Adipose tissue (tissue), 3 donors: ENCODE measurements around the gene AMER3. TPM values are rescaled to one million over a fixed set of nuclear protein-coding genes. Genes with fewer than 3 reads are reported as not detected.

Experiments used
- H3K27ac ChIP-seq: one replicate; pipeline ENCODE4 v1.5.1; 2013; ENCODE audit warnings: low read depth, low read length
- WGBS, 3 donors: extraction: QIAGEN DNeasy Blood & Tissue Kit; methylation state at CpG; one replicate each; pipeline ENCODE4 v1.1.7; 2013; 5-methylcytosine and 5-hydroxymethylcytosine counted together
- polyA plus RNA-seq, 3 donors: library from polyadenylated mRNA; stranded (reverse); fragments of 200-250 nt; gene quantifications; one replicate each; pipeline ENCODE4 v1.2.3, GENCODE V29; 2013
- donor health status: healthy with polysubstance abuse.
- donor health status: Bipolar disorder and iron deficiency.
- donor health status: healthy.

The AMER3 gene
- polyA plus RNA-seq, 3 donors = 0.03 to 0.28 (median 0.11) TPM

DNA sequence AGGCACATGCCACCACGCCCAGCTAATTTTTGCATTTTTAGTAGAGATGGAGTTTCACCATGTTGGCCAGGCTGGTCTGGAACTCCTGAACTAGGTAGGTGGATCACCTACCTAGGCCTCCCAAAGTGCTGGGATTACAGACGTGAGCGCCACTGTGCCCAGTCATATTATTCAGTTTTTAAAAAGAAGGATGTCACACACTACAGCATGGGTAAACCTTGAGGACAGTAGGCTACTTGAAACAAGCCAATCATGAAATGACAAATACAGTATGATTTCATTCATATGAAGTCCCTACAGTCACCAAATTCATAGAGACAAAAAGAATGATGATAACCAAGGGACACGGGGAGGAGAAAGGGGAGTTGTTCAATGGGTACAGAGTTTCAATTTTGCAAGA lies 50.3 kb downstream of the AMER3 start:
- H3K27ac ChIP-seq = no peak overlapping the region
- 67 to 79% (median 68%) methylated on average over 4 of the region's 4 CpGs for WGBS, 3 donors

DNA sequence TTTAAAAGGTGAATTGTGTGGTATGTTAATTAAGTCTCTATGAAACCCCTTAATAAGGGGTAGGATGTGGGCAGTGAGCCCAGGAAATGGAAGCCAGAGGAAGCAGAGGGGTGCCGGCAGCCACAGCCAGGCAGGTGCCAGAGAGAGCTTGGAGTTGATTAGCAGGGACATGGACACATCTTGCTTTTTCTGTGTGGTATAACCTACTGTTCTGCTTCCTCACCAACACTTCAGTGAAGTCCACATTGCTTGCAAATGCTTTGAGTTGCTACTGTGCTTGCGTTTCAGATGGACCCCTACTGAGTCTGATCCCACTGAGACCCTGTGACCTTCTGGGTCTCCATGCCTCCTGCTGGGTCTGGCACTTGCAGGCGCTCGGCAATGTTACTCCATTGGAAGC lies 51.0 kb downstream of the AMER3 start:
- no peak overlapping the region for H3K27ac ChIP-seq
- 59 to 69% (median 64%) methylated on average over 4 of the region's 4 CpGs for WGBS, 3 donors

GRCh38 chr2:130807659-130808385 lies 52.5 kb downstream of the AMER3 start:
- WGBS, 3 donors = 66 to 81% (median 66%) methylated on average over 14 of the region's 14 CpGs
- no peak overlapping the region for H3K27ac ChIP-seq

DNA sequence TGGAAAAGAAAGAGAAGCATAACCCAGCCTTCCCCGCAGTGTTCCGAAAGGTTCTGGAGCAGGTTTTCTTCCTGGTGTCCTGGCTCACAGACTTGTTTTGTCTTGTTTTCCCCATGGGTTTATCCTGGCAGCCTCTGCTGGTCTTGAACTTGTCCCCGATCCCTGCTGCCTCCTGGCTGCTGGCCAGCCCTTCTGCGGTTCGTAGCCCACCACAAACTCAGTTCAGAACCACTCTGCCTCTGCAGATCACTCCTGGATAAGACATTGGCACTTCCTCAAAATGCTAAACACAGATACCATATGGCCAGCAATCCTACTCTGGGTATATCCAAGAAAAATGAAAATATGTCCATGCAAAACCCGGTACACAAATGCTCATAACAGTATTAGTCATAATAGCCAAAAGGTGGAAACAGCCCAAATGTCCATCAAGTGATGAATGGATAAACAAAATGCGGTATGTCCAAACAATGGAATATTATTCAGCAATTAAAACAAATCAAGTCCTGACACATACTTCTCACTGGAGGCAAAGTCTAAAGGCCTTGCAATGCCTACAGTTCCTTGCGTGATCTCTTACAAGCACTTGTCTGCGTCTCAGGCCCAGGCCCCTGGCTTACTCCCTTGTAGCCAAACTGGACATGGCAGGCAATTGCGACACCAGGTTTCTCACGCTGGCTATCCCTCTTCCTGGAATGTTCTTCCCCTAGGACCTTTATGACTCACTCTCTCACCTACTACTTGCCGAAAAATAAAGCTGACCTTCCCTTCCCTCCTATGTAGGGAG lies 53.3 kb downstream of the AMER3 start:
- WGBS, 3 donors = 72 to 82% (median 79%) methylated on average over 12 of the region's 12 CpGs
- no peak overlapping the region for H3K27ac ChIP-seq

- no peak overlapping the region for H3K27ac ChIP-seq
- 46 to 65% (median 49%) methylated on average over 7 of the region's 7 CpGs for WGBS, 3 donors
These were observed 55.1 kb downstream of the AMER3 start for GRCh38 chr2:130810490-130810889.

DNA sequence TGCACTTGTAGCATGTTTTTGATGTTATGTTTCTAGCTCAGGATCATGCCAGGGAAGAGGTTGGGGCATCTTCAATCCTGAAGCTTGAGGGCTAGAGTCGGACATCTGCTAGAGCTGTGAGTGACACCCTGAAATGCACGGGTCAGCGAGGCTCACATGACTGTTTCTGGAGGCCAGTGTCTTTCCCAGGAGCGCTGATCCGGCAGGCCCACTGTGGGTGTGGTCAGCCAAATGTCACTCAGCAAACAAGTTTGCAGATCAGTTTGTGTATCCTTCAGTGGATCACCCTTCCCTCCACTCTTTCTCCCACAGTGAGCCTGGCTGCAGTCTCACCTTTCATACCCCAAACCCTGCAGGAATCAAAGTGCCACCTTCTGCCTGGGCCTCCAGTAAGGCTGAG lies 58.4 kb downstream of the AMER3 start:
- H3K27ac ChIP-seq = no peak overlapping the region
- 53 to 64% (median 64%) methylated on average over 5 of the region's 5 CpGs for WGBS, 3 donors

- 85 to 87% (median 87%) methylated on average over 15 of the region's 15 CpGs for WGBS, 3 donors
These were observed 59.8 kb downstream of the AMER3 start for GRCh38 chr2:130814931-130815680.

More at GRCh38 chr2:130814931-130815680, 59.8 kb downstream of the AMER3 start:
- no peak overlapping the region for H3K27ac ChIP-seq

Other genes starting within 250 kb of the AMER3 start
- gene POTEI, start 246.2 kb upstream of the AMER3 start, polyA plus RNA-seq = under 1 TPM in 1 of 3 donors, not detected in 2; under 0.01 TPM
- under 1 TPM in 1 of 3 donors, not detected in 2; 0.23 TPM for gene CFC1B, start 234.3 kb upstream of the AMER3 start, polyA plus RNA-seq
- 10 to 100 TPM in 1 of 3 donors, under 1 TPM in 2; 0.56 to 18.0 (median 0.80) TPM for gene CFC1, start 156.0 kb upstream of the AMER3 start, polyA plus RNA-seq
- not detected for gene POTEJ, start 144.1 kb upstream of the AMER3 start, polyA plus RNA-seq
- under 1 TPM in 1 of 3 donors, not detected in 2; 0.16 TPM for gene GPR148, start 26.5 kb upstream of the AMER3 start, polyA plus RNA-seq
- gene ARHGEF4, start 81.4 kb downstream of the AMER3 start, polyA plus RNA-seq = 10 to 100 TPM in 2 of 3 donors, 1 to 10 TPM in 1; 8.9 to 19.8 (median 13.3) TPM